SK-N-SH treated with all-trans-retinoic acid at 6 μM for 48 hours (cell line): Measurements from ENCODE around the gene NCKAP5.
A peak's percentile ranks its signal among the peaks of the same experiment; 100 is the strongest.

ENCODE experiments used
- ATAC-seq: fragments of 200-7000 bp; cut with Tn5 transposase; 3 replicates; pipeline ENCODE4 v1.9.1; 2020; ENCODE audit warnings: mild to moderate bottlenecking, moderate library complexity
- ARNTL ChIP-seq: fragments of 450-650 bp; formaldehyde crosslinking; IDR thresholded peaks from 2 replicates; pipeline ENCODE4 v1.5.0; 2020; ENCODE audit warnings: low read depth, mild to moderate bottlenecking, moderate library complexity, borderline replicate concordance
- BACH2 ChIP-seq: fragments of 250-450 bp; sonication (Bioruptor Pico); IDR thresholded peaks from 2 replicates; pipeline ENCODE4 v1.9.0; 2021; ENCODE audit warnings: mild to moderate bottlenecking, borderline replicate concordance
- CSDC2 ChIP-seq: fragments of 250-450 bp; sonication (Bioruptor Pico); IDR thresholded peaks from 2 replicates; pipeline ENCODE4 v1.5.0; 2020; ENCODE audit warnings: mild to moderate bottlenecking, moderate library complexity
- CSRNP3 ChIP-seq: fragments of 250-450 bp; sonication (Bioruptor Pico); IDR thresholded peaks from 2 replicates; pipeline ENCODE4 v1.5.1; 2021; ENCODE audit warnings: mild to moderate bottlenecking, moderate library complexity
- ESRRG ChIP-seq: fragments of 250-450 bp; sonication (Bioruptor Pico); IDR thresholded peaks from 2 replicates; pipeline ENCODE4 v1.6.1; 2021; ENCODE audit warnings: mild to moderate bottlenecking
- GLIS3 ChIP-seq: fragments of 250-450 bp; sonication (Bioruptor Pico); IDR thresholded peaks from 2 replicates; pipeline ENCODE4 v1.5.0; 2020; ENCODE audit warnings: mild to moderate bottlenecking, moderate library complexity
- ISL1 ChIP-seq: fragments of 250-450 bp; sonication (Bioruptor Pico); IDR thresholded peaks from 2 replicates; pipeline ENCODE4 v2.1.2; 2022; ENCODE audit warnings: mild to moderate bottlenecking, moderate library complexity
- OSR1 ChIP-seq: fragments of 250-450 bp; sonication (Bioruptor Pico); IDR thresholded peaks from 2 replicates; pipeline ENCODE4 v1.8.0; 2022; ENCODE audit warnings: moderate library complexity, mild to moderate bottlenecking, inconsistent platforms
- PPARA ChIP-seq: fragments of 250-450 bp; sonication (Bioruptor Pico); IDR thresholded peaks from 2 replicates; pipeline ENCODE4 v1.5.0; 2020; ENCODE audit warnings: mild to moderate bottlenecking, borderline replicate concordance
- SNAI2 ChIP-seq: fragments of 250-450 bp; sonication (Bioruptor Pico); IDR thresholded peaks from 2 replicates; pipeline ENCODE4 v1.5.0; 2020; ENCODE audit warnings: mild to moderate bottlenecking, moderate library complexity
- TCF4 ChIP-seq: fragments of 250-450 bp; sonication (Bioruptor Pico); IDR thresholded peaks from 2 replicates; pipeline ENCODE4 v1.8.0; 2021; ENCODE audit warnings: mild to moderate bottlenecking, moderate library complexity, borderline replicate concordance
- TSHZ2 ChIP-seq: fragments of 250-450 bp; sonication (Bioruptor Pico); IDR thresholded peaks from 2 replicates; pipeline ENCODE4 v1.5.0; 2020; ENCODE audit warnings: mild to moderate bottlenecking, moderate library complexity
- ZC3H10 ChIP-seq: fragments of 250-450 bp; sonication (Bioruptor Pico); IDR thresholded peaks from 2 replicates; pipeline ENCODE4 v1.5.1; 2021; ENCODE audit warnings: mild to moderate bottlenecking, moderate library complexity
- ZFP3 ChIP-seq: fragments of 250-450 bp; sonication (Bioruptor Pico); IDR thresholded peaks from 2 replicates; pipeline ENCODE4 v1.5.0; 2020; ENCODE audit warnings: mild to moderate bottlenecking, moderate library complexity
- ZFP30 ChIP-seq: fragments of 450-650 bp; formaldehyde crosslinking; IDR thresholded peaks from 2 replicates; pipeline ENCODE4 v1.5.0; 2022; ENCODE audit warnings: mild to moderate bottlenecking, moderate library complexity
- ZNF565 ChIP-seq: fragments of 450-650 bp; formaldehyde crosslinking; conservative IDR thresholded peaks from 2 replicates; pipeline ENCODE4 v1.5.0; 2020; ENCODE audit warnings: low read depth, mild to moderate bottlenecking, moderate library complexity
- ZNF70 ChIP-seq: fragments of 450-650 bp; formaldehyde crosslinking; IDR thresholded peaks from 2 replicates; pipeline ENCODE4 v1.5.0; 2020; ENCODE audit warnings: mild to moderate bottlenecking, moderate library complexity
- ZNF8 ChIP-seq: fragments of 450-650 bp; formaldehyde crosslinking; IDR thresholded peaks from 2 replicates; pipeline ENCODE4 v1.5.0; 2020; ENCODE audit warnings: mild to moderate bottlenecking, moderate library complexity
- TF ChIP-seq, protein P1 (sequence below): fragments of 250-450 bp; sonication (Bioruptor Pico); IDR thresholded peaks from 2 replicates; pipeline ENCODE4 v1.8.0; 2020; ENCODE audit warnings: mild to moderate bottlenecking, moderate library complexity, borderline replicate concordance
- TF ChIP-seq, protein P2 (sequence below): fragments of 250-450 bp; sonication (Bioruptor Pico); IDR thresholded peaks from 2 replicates; pipeline ENCODE4 v1.5.1; 2020; ENCODE audit warnings: low read depth, mild to moderate bottlenecking, moderate library complexity

Gene NCKAP5

GRCh38 chr2:132850688-132851087 lies 717.6 kb downstream of the NCKAP5 start:
- TF ChIP-seq CSDC2 (CRISPR knock-in tag) (no peak), OSR1 (CRISPR knock-in tag) (no peak), CSRNP3 (CRISPR knock-in tag) (no peak), TSHZ2 (no peak), ZNF8 (no peak), ZFP3 (no peak), ZFP30 (CRISPR knock-in tag) (no peak), SNAI2 (CRISPR knock-in tag) (no peak), ZC3H10 (CRISPR knock-in tag) (no peak), BACH2 (no peak), PPARA (CRISPR knock-in tag) (no peak), TCF4 (no peak), ESRRG (CRISPR knock-in tag) (no peak)
- TF ChIP-seq, protein P1, sequence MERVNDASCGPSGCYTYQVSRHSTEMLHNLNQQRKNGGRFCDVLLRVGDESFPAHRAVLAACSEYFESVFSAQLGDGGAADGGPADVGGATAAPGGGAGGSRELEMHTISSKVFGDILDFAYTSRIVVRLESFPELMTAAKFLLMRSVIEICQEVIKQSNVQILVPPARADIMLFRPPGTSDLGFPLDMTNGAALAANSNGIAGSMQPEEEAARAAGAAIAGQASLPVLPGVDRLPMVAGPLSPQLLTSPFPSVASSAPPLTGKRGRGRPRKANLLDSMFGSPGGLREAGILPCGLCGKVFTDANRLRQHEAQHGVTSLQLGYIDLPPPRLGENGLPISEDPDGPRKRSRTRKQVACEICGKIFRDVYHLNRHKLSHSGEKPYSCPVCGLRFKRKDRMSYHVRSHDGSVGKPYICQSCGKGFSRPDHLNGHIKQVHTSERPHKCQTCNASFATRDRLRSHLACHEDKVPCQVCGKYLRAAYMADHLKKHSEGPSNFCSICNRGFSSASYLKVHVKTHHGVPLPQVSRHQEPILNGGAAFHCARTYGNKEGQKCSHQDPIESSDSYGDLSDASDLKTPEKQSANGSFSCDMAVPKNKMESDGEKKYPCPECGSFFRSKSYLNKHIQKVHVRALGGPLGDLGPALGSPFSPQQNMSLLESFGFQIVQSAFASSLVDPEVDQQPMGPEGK (CRISPR knock-in tag): no peak
- TF ChIP-seq, protein P2, sequence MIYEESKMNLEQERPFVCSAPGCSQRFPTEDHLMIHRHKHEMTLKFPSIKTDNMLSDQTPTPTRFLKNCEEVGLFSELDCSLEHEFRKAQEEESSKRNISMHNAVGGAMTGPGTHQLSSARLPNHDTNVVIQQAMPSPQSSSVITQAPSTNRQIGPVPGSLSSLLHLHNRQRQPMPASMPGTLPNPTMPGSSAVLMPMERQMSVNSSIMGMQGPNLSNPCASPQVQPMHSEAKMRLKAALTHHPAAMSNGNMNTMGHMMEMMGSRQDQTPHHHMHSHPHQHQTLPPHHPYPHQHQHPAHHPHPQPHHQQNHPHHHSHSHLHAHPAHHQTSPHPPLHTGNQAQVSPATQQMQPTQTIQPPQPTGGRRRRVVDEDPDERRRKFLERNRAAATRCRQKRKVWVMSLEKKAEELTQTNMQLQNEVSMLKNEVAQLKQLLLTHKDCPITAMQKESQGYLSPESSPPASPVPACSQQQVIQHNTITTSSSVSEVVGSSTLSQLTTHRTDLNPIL (CRISPR knock-in tag): no peak
- ATAC-seq: no peak

GRCh38 chr2:132849118-132849517 lies 719.1 kb downstream of the NCKAP5 start:
- peak; percentile 65; the same call in 2 of the 3 replicates for ATAC-seq

GRCh38 chr2:132845339-132845738 lies 722.9 kb downstream of the NCKAP5 start:
- no peak for TF ChIP-seq ZFP3
- TF ChIP-seq, protein P1 (CRISPR knock-in tag): no peak
- no peak for TF ChIP-seq SNAI2 (CRISPR knock-in tag)
- TF ChIP-seq ZFP30 (CRISPR knock-in tag): no peak
- TF ChIP-seq ESRRG (CRISPR knock-in tag): no peak
- TF ChIP-seq ZNF70 (CRISPR knock-in tag): no peak
- TF ChIP-seq BACH2: no peak
- no peak for TF ChIP-seq CSRNP3 (CRISPR knock-in tag)
- no peak for TF ChIP-seq ARNTL (CRISPR knock-in tag)
- no peak for TF ChIP-seq TSHZ2
- no peak for TF ChIP-seq ZNF8
- TF ChIP-seq OSR1 (CRISPR knock-in tag): no peak
- TF ChIP-seq ZNF565 (CRISPR knock-in tag): no peak
- TF ChIP-seq GLIS3 (CRISPR knock-in tag): no peak
- TF ChIP-seq PPARA (CRISPR knock-in tag): no peak
- TF ChIP-seq TCF4: no peak
- TF ChIP-seq, all 23 proteins: peak for 0
- no peak for ATAC-seq

More at GRCh38 chr2:132849118-132849517, 719.1 kb downstream of the NCKAP5 start:
- TF ChIP-seq, protein P1 (CRISPR knock-in tag): peak; percentile 76; the same call in 1 of the 2 replicates
- TF ChIP-seq ISL1 (CRISPR knock-in tag): peak; percentile 80
- no peak for TF ChIP-seq ZC3H10 (CRISPR knock-in tag)
